GM12878 (cell line): Measurements from ENCODE around the gene SMARCAL1. TPM values are rescaled to one million over a fixed set of nuclear protein-coding genes. Genes with fewer than 3 reads are reported as not detected.
A peak's percentile ranks its signal among the peaks of the same experiment; 100 is the strongest.

Source experiments
- ATF7 ChIP-seq: fragments of 450-650 bp; IDR thresholded peaks from 2 replicates; pipeline ENCODE4 v1.6.1; 2016; ENCODE audit warnings: low read depth, mild to moderate bottlenecking
- CBFB ChIP-seq: IDR thresholded peaks from 2 replicates; pipeline ENCODE4 v1.6.1; 2016; ENCODE audit warnings: antibody characterized with exemption, low read depth
- EED ChIP-seq: sonication (generic); IDR thresholded peaks from 2 replicates; pipeline ENCODE4 v1.6.1; 2016; ENCODE audit warnings: antibody characterized with exemption, low read depth
- FOXM1 ChIP-seq: IDR thresholded peaks from 2 replicates; pipeline ENCODE4 v1.6.1; 2012; ENCODE audit warnings: low read depth, mild to moderate bottlenecking, inconsistent platforms, low read length, moderate library complexity
- GABPA ChIP-seq: IDR thresholded peaks from 2 replicates; pipeline ENCODE4 v1.6.1; 2014; ENCODE audit warnings: antibody characterized with exemption, low read depth, mild to moderate bottlenecking, inconsistent platforms
- MEF2B ChIP-seq: fragments of 450-650 bp; IDR thresholded peaks from 2 replicates; pipeline ENCODE4 v1.6.1; 2018; ENCODE audit warnings: mild to moderate bottlenecking, moderate library complexity; ENCODE audit not compliant: partially characterized antibody, poor library complexity, severe bottlenecking
- MYC ChIP-seq: IDR thresholded peaks from 2 replicates; pipeline ENCODE4 v1.6.1; 2011; ENCODE audit warnings: mild to moderate bottlenecking, low read length, moderate library complexity, inconsistent platforms; ENCODE audit not compliant: insufficient read depth, insufficient replicate concordance, insufficient read length, severe bottlenecking
- RB1 ChIP-seq: fragments of 450-650 bp; formaldehyde crosslinking; IDR thresholded peaks from 2 replicates; pipeline ENCODE4 v1.6.1; 2017; ENCODE audit warnings: mild to moderate bottlenecking, borderline replicate concordance
- SMAD5 ChIP-seq: IDR thresholded peaks from 2 replicates; pipeline ENCODE4 v1.6.1; 2016; ENCODE audit warnings: antibody characterized with exemption, low read depth
- SP1 ChIP-seq: IDR thresholded peaks from one replicate; pipeline ENCODE4 v1.6.1; 2011; ENCODE audit warnings: low read depth, low read length
- SPI1 ChIP-seq: IDR thresholded peaks from 2 replicates; pipeline ENCODE4 v1.6.1; 2011; ENCODE audit warnings: low read depth, mild to moderate bottlenecking, low read length, moderate library complexity, borderline replicate concordance; ENCODE audit not compliant: insufficient read depth
- TCF12 ChIP-seq: IDR thresholded peaks from 2 replicates; pipeline ENCODE4 v1.6.1; 2011; ENCODE audit warnings: low read depth, mild to moderate bottlenecking, low read length
- TCF3 ChIP-seq: IDR thresholded peaks from 2 replicates; pipeline ENCODE4 v1.6.1; 2012; ENCODE audit warnings: low read depth, mild to moderate bottlenecking, low read length, borderline replicate concordance; ENCODE audit not compliant: insufficient read depth
- TCF7 ChIP-seq: IDR thresholded peaks from 2 replicates; pipeline ENCODE4 v1.6.1; 2014; ENCODE audit warnings: antibody characterized with exemption, borderline replicate concordance
- YY1 ChIP-seq: IDR thresholded peaks from 2 replicates; pipeline ENCODE4 v1.6.1; 2011; ENCODE audit warnings: low read depth, mild to moderate bottlenecking, low read length
- ZNF622 ChIP-seq: fragments of 450-650 bp; IDR thresholded peaks from 2 replicates; pipeline ENCODE4 v1.6.1; 2017; ENCODE audit warnings: mild to moderate bottlenecking, inconsistent platforms
- ZSCAN29 ChIP-seq: fragments of 450-650 bp; IDR thresholded peaks from 2 replicates; pipeline ENCODE4 v1.6.1; 2017; ENCODE audit warnings: mild to moderate bottlenecking, moderate library complexity
- polyA plus RNA-seq, 11 experiments: library from polyadenylated mRNA; depleted of rRNA in 4 of 11; unstranded in 6 of 11; stranded (reverse) in 5 of 11; fragments of >200 nt; fragmentation: Nextera tagmentation in 4 of 11; fragmentation: Illumina TruSeq in 1 of 11; extraction: Ambion mirVana in 4 of 11; extraction: Trizol in 1 of 11; gene quantifications; 1 replicate in 1 of 11; 2 replicates in 10 of 11; pipeline versions ENCODE4 v1.2.1 to v1.2.3, GENCODE V29; 2011 to 2016; ENCODE audit warnings: inconsistent platforms in 2 of 11, missing spikeins in 2 of 11, low read depth in 1 of 11
- total RNA-seq, 4 experiments: library from RNA; depleted of rRNA in 3 of 4; stranded (reverse); fragments of >200 nt in 3 of 4; fragmentation: Illumina TruSeq in 1 of 4; extraction: Trizol in 1 of 4; gene quantifications; 2 replicates each; pipeline versions ENCODE4 v1.2.1 to v1.2.3, GENCODE V29; 2013 to 2021
- TF ChIP-seq, protein P1 (sequence below): fragments of 450-650 bp; IDR thresholded peaks from 2 replicates; pipeline ENCODE4 v1.6.1; 2018; ENCODE audit warnings: borderline replicate concordance, mild to moderate bottlenecking; ENCODE audit not compliant: partially characterized antibody
- TF ChIP-seq, protein P2 (sequence below): fragments of 450-650 bp; IDR thresholded peaks from 2 replicates; pipeline ENCODE4 v1.6.1; 2016; ENCODE audit warnings: mild to moderate bottlenecking, moderate library complexity, borderline replicate concordance
- TF ChIP-seq, protein P3 (sequence below): fragments of 150-350 bp; IDR thresholded peaks from 2 replicates; pipeline ENCODE4 v1.6.1; 2014; ENCODE audit warnings: mild to moderate bottlenecking, low read depth, low read length
- TF ChIP-seq, protein P4 (sequence below): IDR thresholded peaks from 2 replicates; pipeline ENCODE4 v1.6.1; 2012; ENCODE audit warnings: low read depth, low read length, improper control_type of control experiment

SMARCAL1 gene
- total and polyA plus RNA-seq, 10 of the 15 experiments (the other 5 are each of a cell fraction or from before 2014, with no cell fraction given) = 10.8 to 32.9 (median 21.8) TPM

DNA sequence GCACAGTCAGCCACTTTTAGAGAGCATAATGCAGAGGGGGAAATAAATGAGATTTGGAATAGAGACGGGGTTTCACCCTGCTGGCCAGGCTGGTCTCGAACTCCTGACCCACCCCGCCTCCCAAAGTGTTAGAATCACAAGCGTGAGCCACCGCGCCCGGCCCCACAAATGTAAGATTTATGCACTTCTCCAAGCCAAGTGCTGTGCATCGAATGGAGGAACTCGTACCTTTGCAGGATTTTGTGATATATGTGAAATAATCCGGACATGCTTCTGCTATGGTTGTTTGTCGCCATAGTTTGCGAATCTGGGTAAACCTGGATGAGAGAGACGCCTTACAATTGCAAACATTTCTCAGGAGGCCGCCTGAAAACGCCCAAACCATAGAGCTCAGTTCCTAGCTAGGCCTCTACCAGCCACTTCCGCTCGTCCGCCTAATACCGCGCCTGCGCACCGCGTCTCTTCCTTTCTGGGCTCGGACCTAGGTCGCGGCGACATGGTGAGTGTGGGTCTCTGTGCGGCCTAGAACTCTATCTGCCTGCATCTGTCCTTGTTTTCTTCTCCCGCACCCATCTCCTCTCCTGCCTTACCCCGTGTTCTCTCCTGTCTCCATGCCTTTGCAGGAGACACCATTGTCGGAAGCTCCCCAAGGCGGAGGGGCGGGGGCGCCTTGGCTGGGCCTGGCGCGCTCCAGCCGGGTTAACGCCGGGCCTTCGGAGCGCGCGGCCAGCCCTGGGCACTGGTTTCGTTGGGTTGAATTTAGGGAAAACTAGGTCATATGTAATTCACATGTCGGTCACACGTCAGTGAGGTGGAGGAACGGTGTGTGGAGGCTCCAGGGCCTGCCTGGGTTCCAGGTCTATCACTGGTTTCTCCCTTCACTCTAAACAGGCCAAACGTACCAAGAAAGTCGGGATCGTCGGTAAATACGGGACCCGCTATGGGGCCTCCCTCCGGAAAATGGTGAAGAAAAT is 86.4 kb downstream of the SMARCAL1 start, which contains the start of gene RPL37A (continued):
- TF ChIP-seq, protein P1, sequence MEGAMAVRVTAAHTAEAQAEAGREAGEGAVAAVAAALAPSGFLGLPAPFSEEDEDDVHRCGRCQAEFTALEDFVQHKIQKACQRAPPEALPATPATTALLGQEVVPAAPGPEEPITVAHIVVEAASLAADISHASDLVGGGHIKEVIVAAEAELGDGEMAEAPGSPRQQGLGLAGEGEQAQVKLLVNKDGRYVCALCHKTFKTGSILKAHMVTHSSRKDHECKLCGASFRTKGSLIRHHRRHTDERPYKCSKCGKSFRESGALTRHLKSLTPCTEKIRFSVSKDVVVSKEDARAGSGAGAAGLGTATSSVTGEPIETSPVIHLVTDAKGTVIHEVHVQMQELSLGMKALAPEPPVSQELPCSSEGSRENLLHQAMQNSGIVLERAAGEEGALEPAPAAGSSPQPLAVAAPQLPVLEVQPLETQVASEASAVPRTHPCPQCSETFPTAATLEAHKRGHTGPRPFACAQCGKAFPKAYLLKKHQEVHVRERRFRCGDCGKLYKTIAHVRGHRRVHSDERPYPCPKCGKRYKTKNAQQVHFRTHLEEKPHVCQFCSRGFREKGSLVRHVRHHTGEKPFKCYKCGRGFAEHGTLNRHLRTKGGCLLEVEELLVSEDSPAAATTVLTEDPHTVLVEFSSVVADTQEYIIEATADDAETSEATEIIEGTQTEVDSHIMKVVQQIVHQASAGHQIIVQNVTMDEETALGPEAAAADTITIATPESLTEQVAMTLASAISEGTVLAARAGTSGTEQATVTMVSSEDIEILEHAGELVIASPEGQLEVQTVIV = peak; percentile 69
- TF ChIP-seq, protein P2, sequence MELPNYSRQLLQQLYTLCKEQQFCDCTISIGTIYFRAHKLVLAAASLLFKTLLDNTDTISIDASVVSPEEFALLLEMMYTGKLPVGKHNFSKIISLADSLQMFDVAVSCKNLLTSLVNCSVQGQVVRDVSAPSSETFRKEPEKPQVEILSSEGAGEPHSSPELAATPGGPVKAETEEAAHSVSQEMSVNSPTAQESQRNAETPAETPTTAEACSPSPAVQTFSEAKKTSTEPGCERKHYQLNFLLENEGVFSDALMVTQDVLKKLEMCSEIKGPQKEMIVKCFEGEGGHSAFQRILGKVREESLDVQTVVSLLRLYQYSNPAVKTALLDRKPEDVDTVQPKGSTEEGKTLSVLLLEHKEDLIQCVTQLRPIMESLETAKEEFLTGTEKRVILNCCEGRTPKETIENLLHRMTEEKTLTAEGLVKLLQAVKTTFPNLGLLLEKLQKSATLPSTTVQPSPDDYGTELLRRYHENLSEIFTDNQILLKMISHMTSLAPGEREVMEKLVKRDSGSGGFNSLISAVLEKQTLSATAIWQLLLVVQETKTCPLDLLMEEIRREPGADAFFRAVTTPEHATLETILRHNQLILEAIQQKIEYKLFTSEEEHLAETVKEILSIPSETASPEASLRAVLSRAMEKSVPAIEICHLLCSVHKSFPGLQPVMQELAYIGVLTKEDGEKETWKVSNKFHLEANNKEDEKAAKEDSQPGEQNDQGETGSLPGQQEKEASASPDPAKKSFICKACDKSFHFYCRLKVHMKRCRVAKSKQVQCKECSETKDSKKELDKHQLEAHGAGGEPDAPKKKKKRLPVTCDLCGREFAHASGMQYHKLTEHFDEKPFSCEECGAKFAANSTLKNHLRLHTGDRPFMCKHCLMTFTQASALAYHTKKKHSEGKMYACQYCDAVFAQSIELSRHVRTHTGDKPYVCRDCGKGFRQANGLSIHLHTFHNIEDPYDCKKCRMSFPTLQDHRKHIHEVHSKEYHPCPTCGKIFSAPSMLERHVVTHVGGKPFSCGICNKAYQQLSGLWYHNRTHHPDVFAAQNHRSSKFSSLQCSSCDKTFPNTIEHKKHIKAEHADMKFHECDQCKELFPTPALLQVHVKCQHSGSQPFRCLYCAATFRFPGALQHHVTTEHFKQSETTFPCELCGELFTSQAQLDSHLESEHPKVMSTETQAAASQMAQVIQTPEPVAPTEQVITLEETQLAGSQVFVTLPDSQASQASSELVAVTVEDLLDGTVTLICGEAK = peak; percentile 90
- TF ChIP-seq RB1 (peak; percentile 78; the same call in 1 of the 2 replicates), ZNF622 (no peak), TCF12 (peak; percentile 69; the same call in 1 of the 2 replicates), MEF2B (peak; percentile 49), TCF3 (peak; percentile 70; the same call in 1 of the 2 replicates), SPI1 (peak; percentile 74; the same call in 1 of the 2 replicates), MYC (peak; percentile 99), EED (peak; percentile 35; the same call in 1 of the 2 replicates), CBFB (peak; percentile 98), FOXM1 (peak; percentile 78; the same call in 1 of the 2 replicates), YY1 (peak; percentile 81), SMAD5 (peak; percentile 99), TCF7 (no peak), ATF7 (peak; percentile 32; the same call in 1 of the 2 replicates), ZSCAN29 (peak; percentile 86), GABPA (peak; percentile 91), SP1 (peak; percentile 11)
- TF ChIP-seq, protein P3, sequence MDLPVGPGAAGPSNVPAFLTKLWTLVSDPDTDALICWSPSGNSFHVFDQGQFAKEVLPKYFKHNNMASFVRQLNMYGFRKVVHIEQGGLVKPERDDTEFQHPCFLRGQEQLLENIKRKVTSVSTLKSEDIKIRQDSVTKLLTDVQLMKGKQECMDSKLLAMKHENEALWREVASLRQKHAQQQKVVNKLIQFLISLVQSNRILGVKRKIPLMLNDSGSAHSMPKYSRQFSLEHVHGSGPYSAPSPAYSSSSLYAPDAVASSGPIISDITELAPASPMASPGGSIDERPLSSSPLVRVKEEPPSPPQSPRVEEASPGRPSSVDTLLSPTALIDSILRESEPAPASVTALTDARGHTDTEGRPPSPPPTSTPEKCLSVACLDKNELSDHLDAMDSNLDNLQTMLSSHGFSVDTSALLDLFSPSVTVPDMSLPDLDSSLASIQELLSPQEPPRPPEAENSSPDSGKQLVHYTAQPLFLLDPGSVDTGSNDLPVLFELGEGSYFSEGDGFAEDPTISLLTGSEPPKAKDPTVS = peak; percentile 38; the same call in 1 of the 2 replicates
- TF ChIP-seq, protein P4, sequence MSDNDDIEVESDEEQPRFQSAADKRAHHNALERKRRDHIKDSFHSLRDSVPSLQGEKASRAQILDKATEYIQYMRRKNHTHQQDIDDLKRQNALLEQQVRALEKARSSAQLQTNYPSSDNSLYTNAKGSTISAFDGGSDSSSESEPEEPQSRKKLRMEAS = peak; percentile 74
